GM18499 (cell line): ENCODE measurements around the gene SELE.

Source experiments
- ATAC-seq: cut with Tn5 transposase; IDR thresholded peaks from one replicate; pipeline ENCODE4 v1.9.1; 2021; ENCODE audit warnings: moderate number of reproducible peaks; ENCODE audit not compliant: insufficient read depth, unreplicated experiment

The SELE gene, protein sequence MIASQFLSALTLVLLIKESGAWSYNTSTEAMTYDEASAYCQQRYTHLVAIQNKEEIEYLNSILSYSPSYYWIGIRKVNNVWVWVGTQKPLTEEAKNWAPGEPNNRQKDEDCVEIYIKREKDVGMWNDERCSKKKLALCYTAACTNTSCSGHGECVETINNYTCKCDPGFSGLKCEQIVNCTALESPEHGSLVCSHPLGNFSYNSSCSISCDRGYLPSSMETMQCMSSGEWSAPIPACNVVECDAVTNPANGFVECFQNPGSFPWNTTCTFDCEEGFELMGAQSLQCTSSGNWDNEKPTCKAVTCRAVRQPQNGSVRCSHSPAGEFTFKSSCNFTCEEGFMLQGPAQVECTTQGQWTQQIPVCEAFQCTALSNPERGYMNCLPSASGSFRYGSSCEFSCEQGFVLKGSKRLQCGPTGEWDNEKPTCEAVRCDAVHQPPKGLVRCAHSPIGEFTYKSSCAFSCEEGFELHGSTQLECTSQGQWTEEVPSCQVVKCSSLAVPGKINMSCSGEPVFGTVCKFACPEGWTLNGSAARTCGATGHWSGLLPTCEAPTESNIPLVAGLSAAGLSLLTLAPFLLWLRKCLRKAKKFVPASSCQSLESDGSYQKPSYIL

DNA sequence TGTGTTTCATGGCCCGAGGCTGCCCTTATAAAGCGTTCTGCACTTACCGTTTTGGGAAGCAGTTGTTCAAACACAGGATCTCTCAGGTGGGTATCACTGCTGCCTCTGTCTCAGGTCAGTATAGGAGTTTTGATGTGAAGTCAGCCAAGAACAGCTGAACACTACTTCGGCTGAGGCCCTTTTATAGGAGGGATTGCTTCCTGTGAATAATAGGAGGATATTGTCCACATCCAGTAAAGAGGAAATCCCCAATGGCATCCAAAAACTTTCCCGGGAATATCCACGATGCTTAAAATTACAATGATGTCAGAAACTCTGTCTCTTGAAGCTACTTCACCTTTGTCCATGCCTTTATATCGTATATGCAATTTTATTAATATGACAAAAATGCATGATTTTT, at the start of gene SELE:
Gene SELE (minus strand): TSS at position 156 of the 400 bp plus-strand sequence. CDS start 467 bp downstream, outside the sequence.
- no peak for ATAC-seq

DNA sequence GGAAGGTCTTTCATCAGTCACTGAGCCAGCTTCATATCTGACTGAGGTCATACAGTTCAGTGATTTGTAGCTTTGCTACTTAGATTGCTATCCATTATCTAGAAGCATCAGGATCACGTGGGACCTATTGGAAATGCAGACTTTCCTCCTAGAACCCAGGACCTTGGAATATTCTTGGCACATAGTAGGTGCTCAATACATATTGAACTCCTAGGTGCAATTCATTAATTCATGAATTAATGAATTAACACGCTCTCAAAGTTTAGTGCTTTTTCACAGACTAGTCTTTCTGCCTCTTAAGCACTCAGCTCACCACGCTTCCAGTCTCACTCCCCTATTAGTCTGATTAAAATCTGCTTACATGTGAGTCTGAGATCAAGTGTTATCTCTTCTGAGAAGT, 48.7 kb upstream of the SELE start:
- ATAC-seq, result no peak

DNA sequence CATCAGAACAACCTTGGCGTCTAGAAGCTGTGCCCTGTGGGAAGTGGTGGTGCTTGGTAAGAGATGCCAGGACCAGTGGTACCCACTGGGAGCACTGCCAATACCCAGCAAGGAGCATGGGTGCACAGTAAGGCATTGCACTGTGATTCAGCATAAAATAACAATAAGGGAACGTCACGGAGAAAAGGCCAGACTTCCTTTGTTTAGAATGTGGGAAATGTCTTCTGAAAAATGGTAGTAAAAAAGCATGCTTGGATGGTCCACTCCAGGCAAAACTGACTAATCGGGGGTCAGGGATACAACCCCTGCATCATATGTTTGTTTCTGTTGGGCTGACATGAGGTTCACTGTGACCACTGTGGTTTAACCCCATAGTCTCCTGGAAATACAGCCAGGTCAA, 46.1 kb upstream of the SELE start:
- ATAC-seq, result no peak

DNA sequence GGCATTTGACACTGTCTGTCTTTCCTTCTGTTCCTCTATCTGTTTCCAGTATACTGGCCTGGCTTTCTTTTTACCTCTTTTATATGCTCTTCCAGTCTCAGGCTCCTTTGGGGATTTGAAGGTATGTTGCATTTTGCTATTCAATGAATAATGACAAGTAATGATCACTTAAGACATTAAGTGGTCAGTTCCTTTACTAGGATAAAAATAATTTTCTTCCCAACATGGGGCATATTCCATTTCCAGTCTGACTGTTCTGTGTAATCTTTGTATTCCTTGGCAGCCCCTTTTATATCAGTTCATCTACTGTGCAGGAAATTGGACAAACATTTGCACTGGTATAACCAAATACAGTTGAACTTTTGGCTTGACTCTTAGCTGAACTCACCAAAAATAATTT, 45.3 kb upstream of the SELE start:
- ATAC-seq, result no peak

DNA sequence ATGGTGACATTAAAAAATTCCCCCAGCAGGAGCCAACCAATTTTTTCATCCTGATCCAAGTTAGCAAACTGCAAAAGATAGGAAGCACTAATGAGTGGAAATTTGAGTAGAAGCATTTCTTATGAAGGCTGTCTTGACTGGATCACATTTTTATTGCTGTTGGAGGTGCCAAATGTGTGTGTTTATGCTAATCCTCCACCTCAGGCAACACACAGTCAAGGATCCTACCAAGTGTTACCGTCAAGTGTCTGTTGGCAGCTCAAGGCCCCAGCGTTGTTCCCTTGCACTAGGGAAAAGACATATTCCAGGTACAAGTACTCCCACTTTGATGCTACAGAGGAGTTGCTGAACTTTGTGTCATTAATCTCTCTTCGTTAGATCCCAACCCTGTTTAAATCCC, 42.6 kb upstream of the SELE start:
- ATAC-seq, result no peak

DNA sequence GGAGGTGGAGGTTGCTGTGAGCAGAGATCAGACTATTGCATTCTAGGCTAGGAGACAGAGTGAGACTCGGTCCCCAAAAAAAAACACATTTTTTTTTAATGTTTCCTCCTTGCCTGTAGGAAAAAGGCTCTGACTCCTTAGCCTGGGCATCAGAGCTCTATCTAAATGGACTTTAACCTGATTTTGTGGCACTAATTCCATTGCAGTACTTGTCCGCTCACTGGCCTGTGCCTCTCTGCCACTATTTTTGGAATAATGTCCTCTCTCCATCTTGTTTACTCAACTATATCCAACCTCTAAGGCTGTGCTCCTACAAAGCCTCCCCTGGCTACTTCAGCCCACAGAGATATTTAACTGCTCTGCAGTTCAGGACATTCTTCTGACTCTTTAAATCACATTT, 34.3 kb upstream of the SELE start:
- ATAC-seq, result no peak

DNA sequence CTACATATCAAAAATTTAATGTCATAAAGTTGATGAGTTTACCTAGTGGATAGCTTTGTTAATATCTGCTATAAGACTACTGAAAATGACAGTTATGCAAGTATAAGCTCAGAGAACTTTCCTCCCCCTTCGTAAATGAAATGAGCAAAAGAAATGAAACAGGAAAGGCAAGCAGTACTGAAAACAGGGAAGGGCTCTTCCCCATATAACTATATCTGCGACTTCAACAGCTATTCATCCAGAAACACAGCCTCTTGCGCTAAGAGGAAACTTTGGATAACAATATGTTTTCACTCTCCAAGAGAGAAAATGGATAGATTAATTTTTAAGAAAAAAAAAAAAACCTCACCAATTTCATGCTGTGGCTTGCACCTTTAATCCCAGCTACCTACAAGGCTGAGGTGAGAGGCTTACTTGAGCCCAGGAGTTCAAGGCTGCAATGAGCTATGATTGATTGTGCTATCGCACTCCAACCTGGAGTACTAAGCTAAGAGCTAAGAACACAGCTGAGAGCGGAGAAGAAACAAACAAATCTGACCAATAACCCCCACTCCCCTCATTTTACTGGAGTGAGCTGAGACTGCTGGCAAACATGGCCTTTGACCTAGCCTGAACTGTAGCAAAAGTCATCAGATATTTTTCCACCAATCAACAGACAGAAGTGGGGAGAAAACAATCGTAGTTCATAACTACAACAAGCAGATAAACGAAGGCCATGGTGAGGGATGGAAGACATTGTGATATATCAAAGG, 31.9 kb upstream of the SELE start:
- no peak for ATAC-seq

DNA sequence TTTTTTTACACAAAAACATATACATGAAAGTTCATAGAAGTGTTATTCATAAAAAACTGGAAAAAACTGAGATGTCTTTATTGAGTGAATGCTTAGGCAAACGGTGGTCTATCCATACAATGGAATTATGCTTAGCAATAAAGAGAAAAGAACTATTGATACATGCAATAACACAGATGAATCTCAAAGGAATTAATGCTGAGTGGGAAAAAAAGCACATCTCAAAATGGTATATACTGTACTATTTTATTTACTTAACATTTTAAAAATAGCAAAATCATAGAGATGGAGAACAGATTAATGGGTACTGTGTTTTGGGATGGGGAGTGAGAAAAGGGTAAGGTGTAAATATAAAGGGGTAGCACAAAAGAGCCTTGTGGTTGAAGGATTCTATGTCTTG, 31.0 kb upstream of the SELE start:
- ATAC-seq, result no peak

DNA sequence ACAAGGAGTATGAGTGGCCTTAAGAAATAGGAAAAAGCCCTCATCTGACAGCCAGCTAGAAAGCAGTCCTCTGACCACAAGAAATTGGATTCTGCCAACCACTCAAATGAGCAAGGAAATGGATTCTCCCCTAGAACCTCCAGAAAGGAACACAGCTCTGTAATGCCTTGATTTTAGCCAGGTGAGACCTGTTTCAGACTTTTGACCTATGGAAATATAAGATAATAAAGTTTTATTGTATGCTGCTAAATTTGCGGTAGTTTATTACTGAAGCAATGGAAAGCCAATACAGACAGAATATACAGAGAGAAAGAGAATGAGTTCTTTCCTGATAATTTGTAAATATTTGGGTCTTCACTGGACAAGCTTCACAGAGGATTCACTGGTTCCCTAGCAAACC, 28.8 kb upstream of the SELE start:
- no peak for ATAC-seq

DNA sequence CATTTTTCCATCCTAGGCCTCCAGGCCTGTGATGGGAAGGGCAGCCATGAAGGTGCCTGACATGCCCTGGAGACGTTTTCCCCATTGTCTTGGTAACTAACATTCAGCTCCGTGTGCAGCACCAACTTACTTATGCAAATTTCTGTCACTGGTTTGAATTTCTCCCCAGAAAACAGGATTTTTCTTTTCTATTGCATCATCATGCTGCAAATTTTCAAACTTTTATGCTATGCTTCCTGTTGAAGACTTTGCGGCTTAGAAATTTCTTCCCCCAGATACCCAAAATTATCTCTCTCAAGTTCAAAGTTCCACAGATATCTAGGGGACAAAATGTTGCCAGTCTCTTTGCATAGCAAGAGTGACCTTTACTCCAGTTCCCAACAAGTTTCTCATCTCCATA, 25.2 kb upstream of the SELE start:
- ATAC-seq, result no peak

DNA sequence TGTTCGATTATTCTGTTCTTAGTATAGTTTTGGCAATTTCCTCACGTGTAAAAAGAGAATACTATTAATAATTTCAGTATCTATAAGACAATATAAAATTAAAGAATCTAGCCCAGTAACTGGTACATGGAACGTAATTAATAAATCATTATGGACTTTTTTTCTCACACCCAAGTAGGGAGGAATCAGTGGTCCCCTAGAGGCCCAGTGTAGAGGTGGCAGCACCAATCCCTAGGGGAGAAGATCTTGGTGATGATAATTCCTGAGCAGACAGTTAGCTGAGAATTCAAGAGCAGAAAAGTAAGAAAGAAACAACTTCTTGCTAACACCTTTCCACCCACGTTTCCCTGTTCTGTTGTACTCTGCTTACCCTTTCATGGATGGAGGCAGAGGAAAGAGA, 19.7 kb upstream of the SELE start:
- ATAC-seq, result no peak

DNA sequence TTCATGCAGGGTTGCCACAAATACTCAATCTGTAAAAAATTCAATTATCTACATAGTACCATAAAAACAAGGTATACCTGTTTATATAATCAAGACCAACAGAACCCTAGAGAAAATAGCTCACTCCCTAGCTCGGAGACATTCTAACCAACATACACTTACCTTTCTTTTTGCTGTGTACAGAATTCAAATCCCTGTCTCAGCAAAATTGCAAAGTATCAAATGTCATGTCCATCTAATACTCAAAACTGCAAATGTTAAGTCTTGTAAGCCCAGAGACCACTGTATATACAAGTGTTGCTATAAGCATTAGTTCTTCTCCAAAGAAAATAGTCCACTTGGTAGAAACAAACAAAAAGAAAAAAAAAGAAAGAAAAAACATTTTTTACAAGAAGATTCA, 16.2 kb upstream of the SELE start:
- ATAC-seq, result no peak

DNA sequence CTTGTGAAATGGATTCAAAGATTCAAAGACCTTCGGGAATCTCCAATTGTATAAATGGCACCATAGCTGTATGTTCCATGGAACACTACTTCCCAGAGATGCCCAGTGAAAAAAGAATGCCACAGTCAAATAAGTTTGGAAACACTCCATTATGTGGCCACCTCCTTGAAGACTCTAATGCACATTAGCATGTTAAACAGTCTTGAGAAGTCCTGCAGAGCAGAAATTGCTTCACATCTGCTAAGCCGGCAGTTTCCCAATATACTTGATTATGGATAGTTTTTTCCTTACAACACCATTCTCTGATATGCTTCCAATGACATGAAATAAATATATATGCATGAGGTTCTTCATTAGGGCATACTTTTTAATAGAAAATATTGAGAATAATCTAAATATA, 12.7 kb upstream of the SELE start:
- ATAC-seq, result no peak

DNA sequence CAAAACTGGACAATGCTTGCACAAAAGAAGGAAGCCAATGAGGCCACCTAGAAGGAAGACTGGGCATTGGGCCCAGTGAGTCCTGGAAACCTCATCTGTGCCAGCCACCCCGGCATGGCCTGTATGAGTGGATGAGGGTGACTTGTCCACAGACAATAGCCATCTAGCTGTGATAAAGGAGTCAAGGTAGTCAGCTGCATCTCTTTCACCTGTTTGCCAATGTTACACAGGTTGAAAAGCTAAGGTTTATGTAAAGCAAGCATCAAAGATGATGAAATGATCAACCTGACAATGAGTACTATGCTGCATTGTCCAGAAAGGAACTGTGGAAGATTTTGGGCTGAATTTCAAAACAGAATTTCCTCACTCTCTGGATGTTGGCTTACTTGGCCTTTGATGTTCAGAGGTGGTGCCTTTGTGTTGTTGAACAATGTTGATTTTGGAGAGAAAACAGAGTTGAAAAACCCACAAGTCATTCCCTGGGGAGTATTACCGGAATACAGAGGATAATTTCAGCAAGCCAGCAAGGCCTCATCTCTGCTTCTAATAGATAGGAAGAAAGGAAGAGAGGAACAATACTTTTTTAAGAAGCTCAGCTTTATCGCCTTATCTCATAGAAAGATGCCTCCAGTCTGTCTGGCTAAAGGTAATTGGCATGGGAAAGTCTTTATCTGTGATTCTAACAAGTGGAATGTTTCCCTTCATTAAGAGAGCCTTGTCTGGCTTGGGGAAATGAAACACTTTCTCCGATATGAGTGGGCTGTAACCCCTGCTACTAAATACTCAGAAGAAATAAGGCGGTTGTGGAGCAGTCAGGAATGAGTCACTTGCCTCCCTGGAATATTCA, 11.4 kb upstream of the SELE start:
- ATAC-seq, result no peak

DNA sequence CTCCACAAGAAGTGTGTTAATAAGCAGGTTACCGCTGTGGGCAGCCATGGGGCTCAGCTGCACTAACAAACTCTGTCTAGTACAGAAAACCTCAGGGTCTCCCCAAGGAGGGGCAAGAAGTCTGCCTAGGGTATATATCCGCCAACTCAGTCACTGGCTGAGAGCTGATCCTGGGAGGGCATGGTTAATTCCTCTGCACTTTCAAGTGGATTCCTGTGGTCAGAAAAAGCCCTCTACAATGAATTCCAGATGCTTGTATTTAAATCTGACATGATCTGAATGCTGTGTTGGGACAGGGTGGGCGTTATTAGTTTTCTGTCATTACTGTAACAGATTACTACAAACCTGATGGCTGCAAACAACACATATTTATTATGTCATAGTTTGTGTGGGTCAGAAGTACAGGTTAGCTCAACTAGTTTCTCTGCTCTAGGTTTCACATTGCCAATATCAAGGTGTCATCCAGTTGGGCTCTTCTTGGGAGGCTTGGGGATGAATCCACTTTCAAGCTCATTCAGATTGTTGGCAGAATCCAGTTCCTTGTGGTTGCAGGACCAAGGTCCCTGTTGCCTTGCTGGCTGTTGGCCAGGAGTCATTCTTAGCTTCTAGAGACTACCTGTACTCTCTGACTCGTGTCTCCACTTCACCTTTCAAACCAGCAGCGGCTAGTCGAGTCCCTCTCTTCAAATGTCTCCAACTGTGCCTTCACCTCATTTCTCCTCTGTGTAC, 8.0 kb upstream of the SELE start:
- ATAC-seq, result no peak

DNA sequence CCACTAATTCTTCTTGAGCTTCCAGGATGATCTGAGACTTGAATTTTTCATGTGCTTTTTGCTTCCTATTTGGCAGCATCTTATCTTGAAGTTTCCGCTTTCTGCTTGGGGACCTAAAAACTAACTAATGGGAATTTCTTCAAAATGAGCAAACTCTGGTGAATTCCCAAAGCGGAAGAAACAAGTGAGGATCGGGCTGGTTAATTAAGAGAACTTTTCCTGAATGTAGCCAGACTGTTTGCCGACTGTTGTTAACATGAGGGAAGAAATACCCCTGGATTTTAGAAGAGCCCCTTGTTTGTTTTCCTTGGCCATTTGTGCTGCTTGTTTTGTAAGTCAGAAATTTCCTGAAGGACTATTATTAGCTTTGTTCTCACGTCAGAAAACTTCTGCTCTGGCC, 6.1 kb upstream of the SELE start:
- ATAC-seq, result no peak

DNA sequence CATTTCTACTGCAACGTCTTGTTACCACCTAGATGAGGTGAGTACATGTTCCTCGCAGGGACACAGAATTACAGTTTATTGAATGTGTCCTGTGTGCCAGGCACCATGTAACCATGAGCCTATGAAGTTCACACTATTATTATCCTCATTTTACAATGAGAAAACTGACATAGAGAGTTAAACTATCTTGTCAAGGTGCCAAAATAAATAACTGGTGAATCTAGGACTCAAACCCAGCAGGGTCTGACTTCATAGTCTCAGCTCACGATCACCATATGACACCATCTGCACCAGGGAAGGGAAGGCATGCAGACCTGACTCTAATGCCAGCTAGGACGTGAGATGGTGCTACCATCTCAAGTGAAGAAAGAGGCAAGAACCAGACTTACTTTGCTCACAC, 2.4 kb downstream of the SELE start:
- ATAC-seq, result no peak

DNA sequence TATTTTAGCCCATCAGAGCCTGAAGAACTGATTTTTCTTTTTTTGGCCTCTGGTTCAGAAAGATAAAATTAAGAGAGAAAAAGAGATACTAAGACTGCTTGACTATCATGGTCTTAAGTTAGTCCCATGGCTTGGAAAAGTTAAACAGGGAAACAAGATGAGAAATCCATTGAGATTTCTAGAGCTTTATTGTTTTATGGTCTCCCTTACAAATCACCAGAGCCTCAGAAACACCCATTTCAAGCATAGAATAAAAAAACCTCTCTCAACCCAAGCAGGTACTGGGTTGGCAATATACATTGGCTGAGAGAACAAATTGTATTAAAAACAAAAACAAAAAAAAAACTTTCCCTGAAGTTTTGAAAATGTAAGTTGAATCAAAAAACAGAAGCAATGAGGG, 3.9 kb downstream of the SELE start:
- no peak for ATAC-seq

DNA sequence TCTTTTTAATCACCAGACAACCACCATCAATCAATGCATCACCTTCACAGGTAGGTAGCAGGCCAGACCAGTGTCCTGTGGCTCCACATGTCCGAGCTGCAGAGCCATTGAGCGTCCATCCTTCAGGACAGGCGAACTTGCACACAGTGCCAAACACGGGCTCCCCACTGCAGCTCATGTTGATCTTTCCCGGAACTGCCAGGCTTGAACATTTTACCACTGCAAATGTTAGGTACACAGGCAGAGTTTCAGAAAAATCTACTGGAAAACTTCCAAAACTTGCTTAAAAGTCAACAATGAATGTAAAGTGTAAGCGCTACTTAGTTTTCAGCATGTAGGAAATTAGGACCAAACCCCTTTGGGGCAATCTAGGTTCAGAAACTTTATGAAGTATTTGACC, 6.6 kb downstream of the SELE start:
- no peak for ATAC-seq

DNA sequence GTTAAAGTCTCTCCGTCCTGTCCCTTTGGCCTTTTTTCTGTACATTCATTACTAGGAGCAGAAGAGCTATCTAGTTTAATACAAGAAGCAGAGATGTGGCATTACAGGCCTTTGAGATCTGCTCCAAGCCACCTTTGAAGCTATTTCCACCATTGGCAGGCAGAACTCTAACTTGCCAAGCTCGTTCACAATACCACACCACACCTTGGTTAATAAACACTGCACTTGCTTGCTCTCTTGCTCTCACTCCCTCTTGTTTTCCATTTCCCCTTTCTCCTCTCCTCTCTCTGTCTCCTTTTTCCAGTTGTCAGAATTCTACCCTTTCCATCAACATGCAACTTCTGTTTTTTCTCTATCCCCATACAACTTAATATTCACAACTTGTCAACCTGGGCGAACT, 7.0 kb downstream of the SELE start:
- ATAC-seq, result no peak
